NCI-H82 (cell line): Measurements from ENCODE around the gene JOSD2.

ENCODE experiments used
- DNase-seq: peaks from one replicate; lab custom pipeline; 2025; lab: John Stamatoyannopoulos, UW

The JOSD2 gene

GRCh38 chr19:50493171-50493570 lies 17.8 kb downstream of the JOSD2 start:
- DNase-seq, result no peak

DNA sequence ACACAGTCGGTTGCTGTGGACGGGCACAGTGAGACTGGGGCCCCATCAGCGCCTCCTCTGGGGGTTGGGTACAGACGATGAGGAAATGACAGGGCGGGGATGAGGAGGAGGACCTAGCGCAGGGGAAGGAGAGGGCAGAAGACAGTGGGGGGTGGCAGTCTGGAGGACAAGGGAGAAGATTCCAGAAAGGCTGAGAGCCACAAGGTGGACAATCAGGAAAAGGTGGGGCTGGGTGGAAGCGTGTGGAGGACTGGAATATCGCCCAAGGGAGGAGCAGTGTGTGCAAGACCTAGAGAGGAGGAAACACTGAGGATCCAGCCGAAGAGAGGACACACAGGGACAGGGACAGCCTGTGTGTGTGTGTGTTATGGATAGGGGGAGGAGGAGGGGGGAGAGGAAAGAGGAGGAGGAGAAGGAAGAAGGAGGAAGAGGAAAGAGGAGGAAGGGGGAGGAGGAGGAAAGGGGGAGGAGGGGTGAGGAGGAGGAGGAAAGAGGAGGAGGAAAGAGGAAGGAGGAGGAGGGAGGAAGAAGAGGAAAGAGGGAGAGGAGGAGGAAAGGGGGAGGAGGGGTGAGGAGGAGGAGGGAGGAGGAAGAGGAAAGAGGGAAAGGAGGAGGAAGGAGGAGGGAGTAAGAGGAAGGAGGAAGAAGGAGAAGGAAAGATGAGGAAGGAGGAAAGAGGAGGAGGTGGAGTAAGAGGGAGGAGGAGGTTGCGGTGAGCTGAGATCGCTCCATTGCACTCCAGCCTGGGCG lies 18.5 kb downstream of the JOSD2 start:
- DNase-seq, result no peak

DNA sequence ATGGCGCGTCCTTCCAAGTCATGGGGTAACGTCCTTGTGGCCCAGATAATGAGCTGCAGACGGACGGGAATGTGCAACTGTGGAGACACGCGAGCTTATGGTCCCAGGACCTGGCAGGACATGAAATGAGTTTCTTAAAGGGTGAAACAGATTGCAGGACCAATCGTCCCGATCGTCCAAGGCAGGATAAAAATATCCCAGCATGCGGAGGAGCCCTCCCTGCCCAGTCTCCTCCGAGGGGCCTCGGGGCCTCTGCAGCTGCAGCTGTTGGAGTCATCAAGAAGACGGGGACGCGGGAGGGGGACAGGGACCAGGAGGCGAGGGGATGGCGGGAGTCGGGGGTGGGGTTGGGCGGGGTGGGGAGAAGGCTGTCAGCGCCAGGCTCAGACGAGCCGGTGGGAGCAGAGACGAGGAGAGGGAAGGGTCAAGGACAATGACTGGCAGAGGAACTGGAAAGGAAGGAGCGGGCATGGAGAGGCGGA lies 20.0 kb downstream of the JOSD2 start:
- no peak for DNase-seq

DNA sequence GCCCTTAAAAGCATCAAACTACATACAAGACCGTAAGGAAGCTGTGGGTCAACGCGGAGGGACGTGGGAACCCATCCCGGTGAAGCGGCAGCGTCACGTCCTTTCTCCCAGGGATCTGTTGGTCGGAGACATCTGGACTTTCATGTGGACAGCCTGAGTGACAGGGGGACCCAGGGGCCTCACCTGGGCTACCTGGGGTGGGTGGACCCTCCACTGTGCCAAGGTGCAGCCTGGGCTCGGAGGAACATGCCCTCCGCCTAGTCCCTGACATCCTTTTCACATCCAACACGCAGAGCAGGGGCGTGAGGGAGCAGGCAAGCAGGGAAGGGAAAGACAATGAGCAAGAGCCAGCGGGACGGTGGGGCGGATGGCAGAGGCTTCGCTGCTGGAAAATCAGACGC lies 20.6 kb downstream of the JOSD2 start:
- no peak for DNase-seq

- DNase-seq, result no peak
Observed at GRCh38 chr19:50489461-50490011, 21.5 kb downstream of the JOSD2 start.

GRCh38 chr19:50488389-50489194 lies 22.4 kb downstream of the JOSD2 start:
- DNase-seq, result no peak

- DNase-seq, result peak; percentile 60
Observed at GRCh38 chr19:50486823-50487515, 24.0 kb downstream of the JOSD2 start.

DNA sequence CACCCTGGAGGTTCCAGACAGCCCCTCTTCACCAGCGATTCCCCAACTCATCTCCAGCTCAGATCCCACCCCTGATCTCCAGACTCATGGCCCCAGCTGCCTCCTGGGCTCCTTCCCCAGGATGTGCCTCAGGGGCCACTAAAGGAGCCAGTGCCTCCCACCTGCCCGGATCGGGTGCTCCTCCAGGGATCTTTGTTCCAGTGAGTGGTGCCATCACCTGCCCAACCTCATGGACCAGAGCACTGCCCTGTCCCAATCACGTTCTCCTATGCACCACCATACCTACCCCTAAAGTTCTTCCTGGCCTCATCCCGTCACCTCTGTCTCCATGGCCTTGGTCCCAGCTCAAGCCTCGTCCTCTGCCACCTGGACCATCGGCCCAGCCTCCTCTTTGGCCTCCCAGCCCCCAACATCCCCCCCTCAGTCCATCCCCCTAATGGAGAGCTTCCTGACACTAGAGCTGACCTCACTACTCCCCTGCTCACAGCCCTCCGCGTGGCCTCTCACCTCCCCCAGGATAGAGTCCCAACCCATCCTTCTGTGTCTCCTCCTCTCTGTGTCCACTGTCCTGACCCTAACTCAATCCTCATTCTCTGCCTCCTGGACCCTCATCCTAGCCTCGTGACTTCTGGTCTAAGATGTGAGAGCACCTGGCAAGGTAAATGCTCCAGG lies 25.6 kb downstream of the JOSD2 start:
- DNase-seq, result no peak

GRCh38 chr19:50482916-50483315 lies 28.1 kb downstream of the JOSD2 start:
- DNase-seq, result no peak

DNA sequence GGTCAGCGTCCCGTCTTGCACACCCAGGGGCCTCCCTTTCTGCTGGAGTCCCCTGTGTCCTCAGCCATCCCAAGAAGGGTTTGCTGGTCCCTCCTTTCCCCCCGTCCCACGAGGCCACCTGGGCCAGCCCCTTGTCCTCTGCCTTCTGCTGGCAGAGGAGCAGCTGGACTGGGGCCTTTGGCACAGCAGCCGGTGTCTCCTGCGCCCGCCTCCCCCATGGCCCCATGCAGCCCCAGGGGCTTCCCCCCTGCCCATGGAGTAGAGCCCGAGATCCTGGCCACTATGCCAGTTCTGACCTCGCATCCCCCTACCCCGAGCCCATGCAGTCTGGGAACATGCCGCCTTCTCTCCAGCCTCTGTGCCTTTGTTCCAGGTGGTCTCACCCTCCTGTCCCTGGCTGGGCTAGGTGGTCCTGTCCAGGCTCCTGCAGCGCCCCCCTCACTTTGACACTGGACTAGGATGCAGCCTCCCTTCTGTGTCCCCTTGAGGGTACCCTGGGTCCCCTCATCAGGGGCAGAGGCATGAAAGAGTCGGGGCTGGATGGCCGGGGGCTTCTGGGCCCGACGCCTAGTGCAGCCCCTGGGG lies 28.6 kb downstream of the JOSD2 start:
- no peak for DNase-seq

DNA sequence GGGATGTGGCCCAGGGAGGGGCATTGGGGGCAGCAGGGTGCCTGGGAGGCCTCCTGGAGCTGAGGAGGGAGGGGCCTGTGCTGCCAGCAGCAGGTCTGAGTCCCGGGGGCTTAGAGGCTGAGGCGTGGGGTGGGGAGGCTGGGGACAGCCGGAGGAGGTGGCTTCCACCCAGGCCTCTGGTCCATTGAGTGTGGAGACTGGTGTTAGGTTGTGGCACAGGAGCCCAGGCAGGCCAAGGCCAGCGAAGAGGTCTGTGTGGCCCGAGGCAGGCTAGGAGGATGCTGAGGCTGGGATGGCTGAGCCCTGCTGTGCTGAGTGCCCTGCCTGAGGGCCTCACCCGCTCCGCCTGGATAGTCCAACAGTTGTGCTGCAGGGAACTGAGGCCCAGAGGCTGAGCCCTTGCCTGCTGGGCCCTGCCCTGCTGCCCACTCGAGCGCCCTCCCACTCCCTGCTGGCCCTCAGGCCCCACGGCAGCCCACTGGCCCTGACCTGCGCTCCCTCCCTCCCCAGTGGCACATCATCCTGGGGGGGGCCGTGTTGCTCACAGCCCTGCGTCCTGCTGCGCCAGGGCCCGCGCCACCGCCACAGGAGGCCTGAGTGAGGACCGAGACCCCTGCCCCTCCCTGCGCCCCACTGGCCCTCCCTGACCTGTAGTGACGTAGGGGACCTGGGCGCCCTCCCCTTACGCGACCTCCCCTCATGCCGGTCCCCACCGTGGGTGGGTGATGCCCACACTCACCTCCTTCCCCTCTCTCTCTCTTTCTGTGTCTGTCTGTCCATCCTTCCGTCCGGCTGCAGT lies 29.4 kb downstream of the JOSD2 start:
- DNase-seq, result no peak

GRCh38 chr19:50480281-50481111 lies 30.5 kb downstream of the JOSD2 start:
- no peak for DNase-seq

DNA sequence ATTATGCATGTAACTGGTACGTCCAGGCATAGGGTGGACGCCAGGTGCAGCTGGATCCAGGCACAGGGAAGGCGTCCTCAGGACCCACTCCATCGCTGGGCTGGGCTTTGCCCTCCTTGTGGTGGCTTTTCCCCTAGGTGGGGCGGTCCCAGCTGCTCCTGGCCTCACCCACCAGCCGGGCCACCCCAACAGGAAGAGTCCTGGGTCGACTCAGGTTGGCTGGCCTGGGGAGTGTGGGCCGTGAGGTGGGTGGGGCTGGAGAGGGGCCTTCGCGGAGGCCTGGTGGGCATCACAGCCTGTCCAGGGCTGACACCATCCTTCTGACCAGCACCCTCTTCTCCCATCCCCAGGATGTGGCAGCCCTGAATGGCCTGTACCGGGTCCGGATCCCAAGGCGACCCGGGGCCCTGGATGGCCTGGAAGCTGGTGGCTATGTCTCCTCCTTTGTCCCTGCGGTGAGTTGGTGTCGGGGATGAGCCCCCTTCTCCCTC lies 31.2 kb downstream of the JOSD2 start:
- no peak for DNase-seq

DNA sequence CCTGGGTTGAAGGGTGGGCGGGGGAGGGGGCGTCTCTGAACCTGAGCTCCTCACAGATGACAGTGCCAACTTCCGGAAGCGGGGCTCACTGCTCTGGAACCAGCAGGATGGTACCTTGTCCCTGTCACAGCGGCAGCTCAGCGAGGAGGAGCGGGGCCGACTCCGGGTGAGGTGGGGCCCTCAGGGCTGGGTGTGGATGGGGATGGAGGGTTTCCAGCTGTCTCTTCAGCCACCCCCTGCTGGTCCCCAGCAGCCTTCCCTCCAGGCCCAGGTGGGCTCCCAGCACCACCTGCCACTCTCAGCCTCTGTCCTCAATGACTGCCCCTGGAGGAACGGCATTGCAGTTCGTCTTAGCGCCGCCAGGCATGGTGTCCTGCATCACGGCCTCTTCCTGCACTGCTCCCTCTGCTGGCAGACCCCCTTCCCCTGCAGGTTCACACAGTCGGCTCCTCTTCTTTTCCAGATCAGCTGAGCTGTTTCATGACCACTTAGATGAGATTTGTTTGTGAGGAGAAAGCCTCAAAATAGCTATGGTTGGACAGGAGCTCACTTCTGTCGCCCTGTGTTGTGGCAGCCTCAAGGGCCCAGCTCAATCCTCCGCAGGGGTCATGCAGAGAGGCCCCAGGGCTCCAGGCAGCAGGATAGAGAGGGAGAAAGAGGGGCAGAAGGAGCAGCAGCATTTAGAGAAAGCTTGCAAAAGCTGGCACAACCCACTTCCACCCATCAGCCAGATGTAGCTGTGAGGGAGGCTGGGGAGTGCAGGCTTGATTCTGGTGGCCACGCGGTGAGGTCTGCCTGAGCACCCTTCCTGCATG lies 31.9 kb downstream of the JOSD2 start:
- DNase-seq, result peak; percentile 75

DNA sequence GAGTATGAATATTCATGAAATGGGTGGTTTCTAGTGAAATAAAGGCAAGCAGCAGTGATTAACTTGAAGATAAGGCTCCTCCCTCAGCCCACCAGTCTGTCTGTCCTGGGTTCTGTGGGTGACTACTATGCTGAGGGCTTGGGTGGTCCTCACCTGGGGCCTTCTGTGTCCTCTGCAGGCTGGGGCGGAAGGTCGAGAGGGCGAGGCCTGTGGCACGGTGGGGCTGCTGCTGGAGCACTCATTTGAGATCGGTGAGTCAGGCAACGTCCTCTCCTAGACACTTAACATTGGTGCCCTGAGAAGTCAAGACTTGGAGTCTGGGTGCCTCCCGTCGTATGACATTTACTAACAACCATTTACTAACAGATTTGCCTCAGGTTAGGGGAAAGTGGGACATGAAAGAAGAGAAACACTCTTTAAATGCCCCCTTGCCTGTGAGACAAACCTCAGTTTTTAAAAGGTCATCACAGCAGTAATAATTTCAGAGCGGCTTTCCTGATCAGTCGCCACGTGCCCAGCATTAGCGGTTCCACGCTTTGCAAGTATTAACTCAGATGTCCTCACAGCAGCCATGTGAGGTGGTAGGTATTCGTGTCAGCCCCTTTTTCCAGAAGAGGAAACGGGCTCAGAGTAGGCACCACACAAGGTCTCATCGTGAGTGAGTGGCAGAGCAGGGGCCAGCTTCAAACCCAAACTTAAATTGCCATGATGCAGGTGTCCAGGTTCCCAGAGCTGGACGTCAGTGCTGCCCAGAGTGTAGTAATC lies 33.1 kb downstream of the JOSD2 start:
- no peak for DNase-seq

- no peak for DNase-seq
Observed at GRCh38 chr19:50476907-50477238, 34.1 kb downstream of the JOSD2 start.

DNA sequence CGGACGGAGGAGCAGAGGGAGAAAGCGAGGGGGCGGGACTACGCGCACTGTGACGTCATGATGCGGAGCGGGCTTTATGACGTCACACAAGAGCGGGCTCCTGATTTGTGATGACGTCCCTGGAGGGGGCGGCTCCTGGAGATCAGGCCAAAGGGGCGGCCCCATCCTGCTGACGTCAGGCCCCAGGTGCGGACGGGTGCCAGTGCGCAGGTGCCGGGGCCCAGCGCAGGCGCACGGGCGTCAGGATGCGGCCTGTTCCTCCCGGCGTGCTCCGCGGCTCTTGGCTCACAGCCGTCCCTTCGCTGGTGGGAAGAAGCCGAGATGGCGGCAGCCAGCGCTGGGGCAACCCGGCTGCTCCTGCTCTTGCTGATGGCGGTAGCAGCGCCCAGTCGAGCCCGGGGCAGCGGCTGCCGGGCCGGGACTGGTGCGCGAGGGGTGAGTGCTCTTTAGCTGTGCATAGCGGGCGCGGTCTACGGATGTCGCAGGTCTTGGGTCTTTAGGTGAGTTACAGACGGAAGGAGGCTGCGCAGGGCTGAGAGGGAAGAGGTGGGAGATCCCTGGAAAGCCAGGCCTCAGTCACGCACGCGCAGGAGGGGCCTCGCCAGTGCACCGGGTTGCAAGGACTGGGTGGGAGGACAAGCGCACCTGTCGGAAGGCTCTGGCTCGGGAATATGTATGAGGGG lies 34.6 kb downstream of the JOSD2 start, which contains the start of the genes EMC10 and GARIN5A:
Gene EMC10 (plus strand): TSS at position 284 of the 683 bp plus-strand sequence. CDS start 38 bp downstream, at position 322.
Gene GARIN5A (minus strand): TSS at position 625 of the 683 bp plus-strand sequence. CDS start 460 bp downstream, at position 165.
- DNase-seq, result peak; percentile 89
